Activated CD8-positive, alpha-beta memory T cell treated with anti-CD3 and anti-CD28 coated beads, Interleukin-2, amount 50 U/mL, for 1 hour (primary cell): ENCODE results near the gene PLS1.
"Not testable (repeated sequence)": the region's sequence is repeated elsewhere in the genome, so short reads cannot be mapped to it uniquely, and the experiment has no call there.

Experiments
- DNase-seq: peaks from one replicate; pipeline ENCODE4 v3.0.0-alpha.2; 2020; ENCODE audit errors: extremely low read depth

Gene PLS1

DNA sequence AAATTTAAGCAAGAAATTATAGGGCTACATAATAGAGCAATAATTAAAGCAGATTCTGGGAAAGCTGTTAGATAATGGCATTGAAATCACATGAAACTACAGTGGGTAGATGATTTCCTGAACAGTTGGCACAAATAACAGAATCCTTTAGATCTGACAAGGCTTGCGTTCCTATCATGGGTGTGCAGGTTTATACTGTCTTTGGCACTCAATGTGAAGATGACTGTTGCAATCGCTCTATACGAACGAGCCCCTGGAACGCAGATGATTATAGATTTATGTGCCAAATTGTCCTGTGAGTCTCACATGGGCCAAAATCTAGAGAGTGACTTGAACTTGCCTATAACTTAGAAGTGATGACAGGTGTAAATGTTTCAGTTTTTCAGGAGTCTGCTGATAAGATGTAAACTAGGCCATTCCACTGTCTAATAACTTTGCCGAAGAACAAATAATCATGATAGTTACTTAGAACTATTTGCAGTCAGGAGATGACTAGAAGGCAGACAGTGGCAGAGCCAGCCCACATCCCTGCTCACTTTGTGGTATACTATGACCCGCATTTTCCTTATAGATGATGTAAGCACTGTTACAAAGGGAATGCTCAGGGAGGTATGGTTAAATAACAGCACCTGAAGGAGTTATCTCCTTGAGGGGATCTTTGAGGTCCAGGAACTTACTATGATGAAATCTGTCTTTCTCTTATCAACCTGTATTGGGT, 97.1 kb downstream of the PLS1 start:
- DNase-seq, result no peak

DNA sequence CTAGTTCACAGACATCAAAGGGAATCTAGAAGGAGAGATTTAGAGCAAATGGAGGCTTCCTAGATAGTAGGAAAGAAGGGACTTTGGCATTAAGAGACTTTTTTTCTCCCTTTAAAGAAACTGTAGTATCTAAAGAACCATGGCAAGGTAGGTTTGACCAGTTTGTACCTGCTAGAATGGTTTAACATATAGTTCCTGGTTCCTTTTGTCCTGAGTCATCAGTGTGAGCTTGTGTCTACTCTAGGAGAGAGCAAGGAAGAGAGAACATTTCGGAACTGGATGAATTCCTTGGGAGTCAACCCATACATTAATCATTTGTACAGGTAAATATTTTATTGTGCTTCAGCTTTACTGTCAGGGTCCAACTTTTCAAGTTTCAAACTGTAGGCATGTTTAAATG, 98.0 kb downstream of the PLS1 start:
- DNase-seq, result no peak

DNA sequence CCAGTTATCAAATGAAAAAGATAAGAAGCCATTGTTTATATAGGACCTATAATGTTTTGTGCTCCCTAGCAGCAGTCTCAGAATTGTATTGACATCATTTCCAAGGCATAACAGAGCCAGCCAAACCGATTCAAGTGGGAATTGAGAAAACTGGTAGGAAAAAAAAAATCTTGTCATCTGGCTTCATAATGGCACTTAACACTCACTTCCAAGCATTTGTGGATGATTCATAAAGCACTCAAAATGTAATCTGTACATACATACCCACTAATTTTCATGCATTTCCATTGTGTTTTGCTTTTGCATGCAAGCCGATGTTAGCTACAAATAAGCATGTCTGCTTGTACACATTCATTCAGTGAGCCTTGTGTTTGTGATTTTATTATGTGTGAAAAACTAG, 109.0 kb downstream of the PLS1 start:
- no peak for DNase-seq

DNA sequence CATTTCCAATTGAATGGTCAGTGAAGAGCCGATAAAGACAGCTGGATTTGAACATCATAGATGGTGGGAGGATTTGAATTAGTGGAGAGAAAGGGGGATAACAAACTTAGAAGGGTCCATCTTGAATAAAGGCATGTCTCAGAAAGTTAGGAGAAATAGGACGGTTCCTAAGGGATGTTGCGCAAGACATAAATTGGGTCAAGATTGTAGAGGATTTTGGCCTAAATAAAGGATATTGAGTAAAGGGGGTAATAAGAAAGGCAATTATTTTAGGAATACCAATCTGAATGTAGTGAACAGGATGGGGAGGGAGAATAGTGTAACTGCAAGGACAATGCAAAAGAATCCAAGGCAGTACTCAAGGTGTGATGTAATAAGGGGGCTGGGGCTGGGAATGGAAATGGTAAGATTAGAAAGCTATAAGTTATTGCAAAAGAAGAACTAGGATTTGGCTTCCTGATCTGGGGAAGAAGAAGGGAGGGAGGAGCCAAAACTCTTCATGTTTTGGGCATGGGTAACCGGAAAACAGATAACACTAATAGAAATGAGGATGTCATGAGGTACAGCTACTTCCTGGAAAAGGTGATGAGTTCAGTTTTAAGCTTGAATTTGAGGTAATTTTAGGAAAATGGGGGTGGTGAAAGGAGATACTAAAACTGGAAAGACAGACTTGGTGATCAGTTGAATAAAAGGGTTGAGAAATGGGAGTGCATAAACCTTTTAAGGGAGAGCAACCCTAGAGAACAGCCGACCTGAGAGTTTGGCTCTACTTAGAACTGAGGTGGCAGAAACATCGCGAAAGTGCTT, 110.3 kb downstream of the PLS1 start:
- no peak for DNase-seq

DNA sequence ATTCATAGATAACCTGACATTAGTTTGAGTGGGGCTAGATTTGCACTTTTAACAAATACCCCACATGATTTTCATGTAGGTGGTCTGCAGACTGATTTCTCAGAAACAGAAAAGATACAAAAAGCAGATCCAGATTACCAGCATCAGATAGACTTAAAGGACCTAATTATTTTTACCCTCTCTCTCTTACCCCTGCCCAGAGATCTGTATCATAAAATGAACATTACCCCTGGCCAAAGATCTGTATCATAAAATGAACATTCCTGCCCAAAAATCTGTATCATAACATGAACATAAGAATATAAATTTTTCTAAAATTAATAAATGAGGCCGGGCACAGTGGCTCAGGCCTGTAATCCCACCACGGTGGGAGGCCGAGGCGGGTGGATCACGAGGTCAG, 113.0 kb downstream of the PLS1 start:
- DNase-seq, result no peak

DNA sequence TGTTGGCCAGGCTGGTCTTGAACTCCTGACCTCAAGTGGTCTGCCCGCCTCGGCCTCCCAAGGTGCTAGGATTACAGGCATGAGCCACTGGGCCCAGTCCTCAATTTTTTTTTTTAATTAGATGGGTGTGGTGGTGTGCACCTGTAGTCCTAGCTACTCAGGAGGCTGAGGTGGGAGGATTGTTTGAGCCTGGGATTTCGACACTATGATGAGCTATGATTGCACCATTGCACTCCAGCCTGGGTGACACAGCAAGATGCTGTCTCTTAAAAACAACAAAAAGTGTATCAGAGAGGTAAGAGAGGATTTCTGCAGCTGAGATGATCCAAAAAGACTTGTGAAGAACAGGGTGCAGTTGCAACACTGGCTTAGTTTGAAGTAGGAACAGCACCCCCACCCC, 118.7 kb downstream of the PLS1 start:
- not testable (repeated sequence) for DNase-seq

DNA sequence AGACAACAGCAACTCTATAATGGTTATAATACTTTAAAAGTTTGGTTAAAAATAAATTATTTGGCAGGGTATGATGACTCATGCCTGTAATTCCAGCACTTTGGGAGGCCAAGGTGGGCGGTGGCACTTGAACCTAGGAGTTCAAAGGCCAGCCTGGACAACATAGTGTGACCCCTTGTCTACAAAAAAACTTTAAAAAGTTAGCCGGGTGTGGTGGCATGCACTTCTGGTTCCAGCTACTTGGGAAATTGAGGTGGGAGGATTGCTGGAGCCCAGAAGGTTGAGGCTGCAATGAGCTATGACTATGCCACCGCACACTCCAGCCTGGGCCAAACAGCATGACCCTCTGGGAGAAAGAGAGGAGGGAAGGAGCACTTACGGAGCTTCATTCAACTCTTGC, 119.9 kb downstream of the PLS1 start:
- DNase-seq, result no peak

DNA sequence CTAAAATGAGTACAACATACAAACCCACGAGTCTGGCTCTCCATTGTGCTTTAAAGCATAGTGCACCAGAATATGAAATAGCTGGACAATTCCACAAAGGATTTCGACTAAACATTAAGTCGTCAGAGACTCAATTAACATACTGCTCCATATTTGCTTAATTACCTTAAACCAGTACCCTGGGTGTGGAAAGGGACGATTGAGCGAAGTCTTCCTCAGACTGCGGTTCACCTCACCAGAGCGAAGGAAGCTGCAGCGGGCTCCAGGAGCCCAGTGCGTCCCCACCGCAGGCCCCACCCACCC, 127.4 kb downstream of the PLS1 start:
- DNase-seq, result no peak

DNA sequence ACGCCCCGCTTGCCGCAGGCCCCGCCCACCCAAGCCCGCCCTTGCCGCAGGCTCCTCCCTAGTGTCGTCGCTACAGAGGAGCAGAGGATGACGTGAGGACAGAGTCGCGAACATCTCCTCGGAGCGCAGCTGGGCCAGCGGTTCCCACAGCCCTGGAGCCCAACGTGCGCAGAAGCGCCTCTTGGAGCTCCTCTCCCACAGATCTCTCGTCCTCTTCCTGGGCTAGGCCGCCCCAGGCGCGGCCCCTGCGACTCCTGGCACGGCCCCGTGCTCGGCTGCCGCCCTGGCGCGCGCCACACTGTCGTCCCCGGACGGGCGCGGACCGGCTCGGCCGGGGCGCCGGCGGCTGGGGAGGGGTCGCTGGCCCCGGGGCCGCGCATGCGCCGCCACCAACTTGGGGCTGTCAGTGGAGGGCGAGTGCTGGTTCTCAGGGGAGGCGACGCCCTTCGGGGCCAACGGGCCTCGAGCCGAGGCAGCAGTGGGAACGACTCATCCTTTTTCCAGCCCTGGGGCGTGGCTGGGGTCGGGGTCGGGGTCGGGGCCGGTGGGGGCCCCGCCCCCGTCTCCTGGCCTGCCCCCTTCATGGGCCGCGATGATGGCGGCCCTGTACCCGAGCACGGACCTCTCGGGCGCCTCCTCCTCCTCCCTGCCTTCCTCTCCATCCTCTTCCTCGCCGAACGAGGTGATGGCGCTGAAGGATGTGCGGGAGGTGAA, 127.9 kb downstream of the PLS1 start, which contains the start of gene TRPC1:
TRPC1 (plus strand) TSS at position 67 of the 714 bp plus-strand sequence; CDS start at position 593, 526 bp downstream.
- DNase-seq, result peak; percentile 58

DNA sequence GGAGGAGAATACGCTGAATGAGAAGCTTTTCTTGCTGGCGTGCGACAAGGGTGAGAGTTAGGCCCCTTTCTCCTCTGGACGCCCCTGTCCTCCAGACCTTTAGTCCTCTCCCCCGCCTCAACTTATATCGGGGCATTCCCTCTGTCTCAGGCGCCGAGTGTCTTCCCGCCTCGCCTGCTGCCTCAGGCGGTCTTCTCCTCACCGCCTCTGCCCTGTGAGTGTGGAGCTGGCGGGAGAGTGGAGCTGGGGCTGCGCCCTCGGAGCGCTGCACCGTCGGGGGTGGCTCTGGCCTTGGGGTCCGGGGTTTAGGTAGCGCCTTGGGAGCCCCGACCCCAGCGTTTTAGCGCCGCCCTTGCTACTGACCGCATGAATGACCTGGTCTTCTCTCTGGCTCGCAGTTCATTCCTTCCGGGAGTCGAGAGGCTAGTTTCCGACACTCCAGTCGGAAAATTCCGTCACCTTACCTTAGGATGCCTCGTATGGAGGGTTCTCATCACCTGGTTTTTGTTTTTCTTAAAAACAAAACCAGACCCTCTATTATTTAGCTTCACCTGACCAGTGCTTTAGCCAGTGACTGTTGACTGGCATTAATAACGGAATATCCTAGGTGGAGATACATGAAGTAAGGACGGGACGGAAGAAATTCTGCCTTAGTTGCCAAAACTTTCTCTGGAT, 128.6 kb downstream of the PLS1 start:
- no peak for DNase-seq

DNA sequence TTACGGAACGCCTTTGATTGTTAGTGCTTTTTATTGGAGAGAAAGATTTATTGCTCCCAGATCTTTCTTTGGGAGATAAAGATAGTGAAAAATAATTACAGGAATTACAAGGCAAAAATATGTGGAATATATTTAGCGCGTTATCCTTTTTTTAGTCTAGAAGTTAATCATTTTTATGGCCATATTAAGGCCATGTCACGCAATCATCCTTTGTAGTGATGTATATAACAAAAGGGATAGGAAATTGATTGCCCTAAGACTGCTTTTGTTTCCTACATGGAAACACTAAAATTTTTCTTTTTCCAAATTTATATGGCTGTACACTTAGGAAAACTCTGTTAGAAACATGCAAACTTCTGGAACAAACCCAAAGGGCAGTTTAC, 129.2 kb downstream of the PLS1 start:
- DNase-seq, result no peak

DNA sequence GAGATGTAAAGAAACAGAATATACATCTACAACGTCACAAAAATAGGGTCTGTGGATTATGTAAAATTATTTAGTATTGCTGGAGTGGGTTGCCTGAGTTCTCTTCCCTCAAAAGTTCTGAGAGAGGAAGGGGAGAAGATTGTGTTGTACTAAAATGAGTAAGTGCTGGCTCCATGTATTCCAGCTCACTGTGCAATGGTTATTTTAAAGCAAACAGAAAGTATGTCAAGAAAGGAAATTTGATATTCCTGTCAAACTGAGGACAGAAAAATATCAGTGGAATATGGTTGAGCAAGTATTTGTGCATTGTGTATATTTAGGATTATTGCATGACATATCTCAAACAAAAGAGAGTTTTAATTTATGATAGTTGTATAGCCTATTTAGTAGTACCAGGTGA, 129.8 kb downstream of the PLS1 start:
- no peak for DNase-seq

DNA sequence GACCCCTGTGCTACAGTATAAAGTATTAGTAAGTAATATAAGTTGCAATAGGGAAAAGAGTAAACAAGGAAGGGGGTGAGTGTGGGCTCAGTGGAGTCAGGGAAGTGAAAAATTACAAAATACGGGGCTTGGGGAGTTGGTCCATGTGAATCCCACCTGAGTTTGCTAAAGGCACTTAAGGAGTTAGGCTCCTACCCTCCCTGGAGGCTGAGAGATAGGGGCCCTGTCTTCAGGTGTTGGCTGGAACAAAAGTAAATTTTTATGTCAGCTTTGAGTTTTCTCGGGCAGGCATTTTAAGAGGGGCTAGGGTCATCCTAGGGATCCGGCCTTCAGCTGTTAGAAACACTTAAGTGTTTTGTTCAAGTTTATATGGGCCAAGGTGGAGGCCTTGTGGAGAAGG, 135.9 kb downstream of the PLS1 start:
- no peak for DNase-seq

DNA sequence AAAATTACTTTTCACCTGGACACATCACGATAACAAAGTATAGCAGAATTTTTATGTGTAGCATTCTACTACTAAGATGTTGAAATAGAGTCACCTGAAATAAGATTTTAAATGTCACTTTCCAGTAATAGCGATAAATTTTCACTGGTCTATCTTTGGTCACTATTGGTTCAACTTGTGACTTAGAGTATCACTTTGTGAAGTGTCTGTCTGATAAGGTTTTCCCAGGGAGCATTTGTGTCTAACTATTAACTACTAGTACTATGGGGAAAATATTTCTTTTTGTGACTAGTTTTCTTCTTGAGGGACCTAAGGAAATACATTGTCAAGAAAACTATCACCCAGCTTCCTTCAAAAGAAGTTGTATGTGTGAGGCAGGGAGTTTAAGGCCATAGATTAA, 138.6 kb downstream of the PLS1 start:
- no peak for DNase-seq

DNA sequence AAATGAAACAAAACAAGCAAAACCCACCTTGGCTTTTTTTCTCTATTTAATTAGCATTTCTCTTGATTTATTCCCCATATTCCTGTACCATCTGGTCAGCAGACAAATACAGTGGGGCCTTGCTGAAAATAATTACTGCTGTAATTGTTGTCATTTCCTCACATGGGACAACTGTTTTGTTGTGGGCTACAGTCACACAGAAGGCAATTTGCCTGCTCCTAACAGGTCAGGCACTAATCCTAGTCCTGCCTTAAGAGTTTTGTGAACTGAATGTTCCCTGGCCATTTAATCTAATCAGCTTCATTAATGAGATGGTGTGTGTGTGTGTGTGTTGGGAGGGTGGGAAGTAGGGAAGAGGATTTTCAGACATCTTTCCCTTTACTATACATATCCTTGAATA, 139.3 kb downstream of the PLS1 start:
- DNase-seq, result no peak

DNA sequence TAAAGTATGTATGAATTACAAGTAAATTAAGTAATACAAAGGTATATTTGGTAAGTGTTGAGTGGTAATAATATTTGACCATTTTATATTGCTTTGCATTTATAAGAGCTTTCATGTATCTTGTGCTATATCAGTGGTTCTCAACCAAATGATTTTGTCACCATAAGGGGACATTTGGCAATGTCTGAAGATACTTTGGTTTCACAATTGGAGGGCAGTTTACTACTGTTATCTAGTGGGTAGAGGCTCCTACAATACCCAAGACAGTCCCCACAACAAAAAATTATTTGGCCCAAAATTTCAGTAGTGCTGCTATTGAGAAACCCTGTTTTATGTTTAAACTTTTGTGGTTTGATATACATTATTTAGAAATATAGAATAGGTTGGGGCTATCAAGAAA, 142.2 kb downstream of the PLS1 start:
- no peak for DNase-seq

DNA sequence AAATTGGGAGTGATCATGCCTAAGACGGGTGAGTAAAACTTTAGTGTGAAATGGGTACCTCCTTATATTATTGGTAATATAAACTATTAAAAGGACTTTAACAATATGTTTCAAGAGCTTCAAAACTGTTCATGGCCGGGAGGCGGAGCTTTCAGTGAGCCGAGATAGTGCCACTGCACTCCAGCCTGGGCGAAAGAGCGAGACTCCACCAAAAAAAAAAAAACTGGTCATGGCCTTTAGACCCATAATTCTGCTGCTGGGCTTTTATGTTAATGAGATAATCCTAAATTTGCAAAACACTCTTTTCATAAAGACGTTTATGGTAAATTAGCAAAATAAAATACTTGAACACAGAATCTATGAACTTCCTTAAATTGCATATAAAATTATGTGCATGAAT, 150.5 kb downstream of the PLS1 start:
- DNase-seq, result no peak

DNA sequence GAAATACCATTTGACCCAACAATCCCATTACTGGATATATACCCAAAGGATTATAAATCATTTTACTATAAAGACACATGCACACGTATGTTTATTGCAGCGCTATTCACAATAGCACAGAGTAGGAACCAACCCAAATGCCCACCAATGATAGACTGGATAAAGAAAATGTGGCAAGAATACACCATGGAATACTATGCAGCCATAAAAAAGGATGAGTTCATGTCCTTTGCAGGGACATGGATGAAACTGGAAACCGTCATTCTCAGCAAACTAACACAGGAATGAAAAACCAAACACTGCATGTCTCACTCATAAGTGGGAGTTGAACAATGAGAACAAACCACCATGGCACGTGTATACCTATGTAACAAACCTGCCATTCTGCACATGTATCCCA, 154.3 kb downstream of the PLS1 start:
- DNase-seq, result not testable (repeated sequence)

DNA sequence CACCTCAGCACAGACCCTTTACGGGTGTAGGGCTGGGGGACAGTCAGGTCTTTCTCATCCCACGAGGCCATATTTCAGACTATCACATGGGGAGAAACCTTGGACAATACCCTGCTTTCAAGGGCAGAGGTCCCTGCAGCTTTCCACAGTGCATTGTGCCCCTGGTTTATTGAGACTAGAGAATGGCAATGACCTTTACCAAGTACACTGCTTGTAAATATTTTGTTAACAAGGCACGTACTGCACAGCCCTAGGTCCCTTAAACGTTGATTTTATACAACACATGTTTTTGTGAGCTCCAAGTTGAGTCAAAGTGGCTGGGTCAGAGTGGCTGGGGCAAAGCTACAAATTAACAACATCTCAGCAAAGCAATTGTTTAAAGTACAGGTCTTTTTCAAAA, 156.4 kb downstream of the PLS1 start:
- DNase-seq, result not testable (repeated sequence)

DNA sequence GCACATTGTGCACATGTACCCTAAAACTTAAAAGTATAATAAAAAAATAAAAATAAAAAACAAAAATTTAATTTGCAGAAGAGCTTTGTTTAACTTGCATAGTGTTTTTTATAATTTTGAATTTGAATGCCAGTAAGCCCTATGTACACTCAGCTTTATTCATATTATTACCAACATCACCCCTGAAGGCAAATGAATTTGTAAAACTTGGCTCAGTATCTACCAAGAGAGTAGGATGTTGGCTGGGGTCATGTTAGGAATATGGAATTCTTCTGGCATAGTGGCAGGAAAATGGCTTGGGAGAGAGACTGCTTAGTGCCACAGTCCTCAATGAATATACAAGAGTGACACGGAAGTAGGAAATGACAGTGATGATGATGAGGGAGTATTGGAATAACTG, 158.3 kb downstream of the PLS1 start:
- no peak for DNase-seq
